Endothelial cell (in vitro differentiated cells): ENCODE data around the gene HS6ST3. TPM values are rescaled to one million over a fixed set of nuclear protein-coding genes. Genes with fewer than 3 reads are reported as not detected.
A peak's percentile ranks its signal among the peaks of the same experiment; 100 is the strongest.

ENCODE experiments used
- DNase-seq: peaks from one replicate; pipeline ENCODE4 v3.0.0; 2021; ENCODE audit warnings: low spot score
- H3K27ac Mint-ChIP-seq: one replicate; pipeline ENCODE4 v1.8.0; 2021; ENCODE audit warnings: mixed read lengths, inconsistent platforms; ENCODE audit not compliant: unreplicated experiment
- H3K27me3 Mint-ChIP-seq: one replicate; pipeline ENCODE4 v1.8.0; 2021; ENCODE audit warnings: mild to moderate bottlenecking, moderate library complexity, mixed read lengths, inconsistent platforms; ENCODE audit not compliant: unreplicated experiment
- H3K36me3 Mint-ChIP-seq: one replicate; pipeline ENCODE4 v1.8.0; 2021; ENCODE audit warnings: mild to moderate bottlenecking, low read depth, mixed read lengths, inconsistent platforms; ENCODE audit not compliant: unreplicated experiment
- H3K4me1 Mint-ChIP-seq: one replicate; pipeline ENCODE4 v1.8.0; 2021; ENCODE audit warnings: mild to moderate bottlenecking, mixed read lengths, inconsistent platforms; ENCODE audit not compliant: unreplicated experiment
- H3K4me3 Mint-ChIP-seq: one replicate; pipeline ENCODE4 v1.8.0; 2021; ENCODE audit warnings: mild to moderate bottlenecking, mixed read lengths, inconsistent platforms; ENCODE audit not compliant: unreplicated experiment
- H3K9me3 Mint-ChIP-seq: one replicate; pipeline ENCODE4 v1.8.0; 2021; ENCODE audit warnings: mixed read lengths, inconsistent platforms; ENCODE audit not compliant: unreplicated experiment
- total RNA-seq: library from RNA; stranded (reverse); fragmentation: NEBNext Ultra II Directional; extraction: Animal tissue kit (Norgen Biotek cat#: 25700); gene quantifications from one replicate; pipeline ENCODE4 v1.2.1, GENCODE V29; 2021; ENCODE audit not compliant: unreplicated experiment
- TF ChIP-seq, protein P1 (sequence below): fragments of 200-600 bp; sonication (generic); IDR thresholded peaks from one replicate; pipeline ENCODE4 v1.5.0; 2021; ENCODE audit warnings: antibody characterized with exemption; ENCODE audit not compliant: unreplicated experiment

The HS6ST3 gene
- total RNA-seq, 1 donor from 2014 or later = 1.9 TPM

DNA sequence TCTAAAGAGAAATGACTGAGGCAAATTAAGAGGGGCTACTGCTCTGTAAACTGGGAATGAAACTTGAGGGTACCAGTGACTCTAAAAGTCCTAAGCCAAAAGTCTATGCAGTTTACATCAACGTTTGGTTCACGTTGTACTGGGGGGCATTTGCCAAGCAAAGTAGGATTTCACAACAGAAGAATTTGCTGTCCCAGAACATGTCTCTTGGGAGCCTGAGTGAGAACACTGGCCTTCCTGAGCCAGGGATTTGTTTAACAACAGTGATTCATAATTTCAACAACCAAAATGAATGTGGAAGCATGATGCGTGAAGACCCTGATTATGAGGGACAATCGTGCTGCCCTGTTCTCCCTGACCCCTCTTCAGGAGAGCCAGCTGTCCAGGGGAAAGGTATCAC, 726.4 kb downstream of the HS6ST3 start:
- Mint-ChIP-seq H3K4me1 (peaks cover 2% of the 10 kb centered on the region), H3K27ac (no peak overlapping the region), H3K27me3 (no peaks in the 10 kb centered on the region), H3K9me3 (no peaks in the 10 kb centered on the region), H3K36me3 (no peaks in the 10 kb centered on the region), H3K4me3 (no peak overlapping the region)
- no peak for DNase-seq
- TF ChIP-seq, protein P1, sequence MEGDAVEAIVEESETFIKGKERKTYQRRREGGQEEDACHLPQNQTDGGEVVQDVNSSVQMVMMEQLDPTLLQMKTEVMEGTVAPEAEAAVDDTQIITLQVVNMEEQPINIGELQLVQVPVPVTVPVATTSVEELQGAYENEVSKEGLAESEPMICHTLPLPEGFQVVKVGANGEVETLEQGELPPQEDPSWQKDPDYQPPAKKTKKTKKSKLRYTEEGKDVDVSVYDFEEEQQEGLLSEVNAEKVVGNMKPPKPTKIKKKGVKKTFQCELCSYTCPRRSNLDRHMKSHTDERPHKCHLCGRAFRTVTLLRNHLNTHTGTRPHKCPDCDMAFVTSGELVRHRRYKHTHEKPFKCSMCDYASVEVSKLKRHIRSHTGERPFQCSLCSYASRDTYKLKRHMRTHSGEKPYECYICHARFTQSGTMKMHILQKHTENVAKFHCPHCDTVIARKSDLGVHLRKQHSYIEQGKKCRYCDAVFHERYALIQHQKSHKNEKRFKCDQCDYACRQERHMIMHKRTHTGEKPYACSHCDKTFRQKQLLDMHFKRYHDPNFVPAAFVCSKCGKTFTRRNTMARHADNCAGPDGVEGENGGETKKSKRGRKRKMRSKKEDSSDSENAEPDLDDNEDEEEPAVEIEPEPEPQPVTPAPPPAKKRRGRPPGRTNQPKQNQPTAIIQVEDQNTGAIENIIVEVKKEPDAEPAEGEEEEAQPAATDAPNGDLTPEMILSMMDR = no peak

DNA sequence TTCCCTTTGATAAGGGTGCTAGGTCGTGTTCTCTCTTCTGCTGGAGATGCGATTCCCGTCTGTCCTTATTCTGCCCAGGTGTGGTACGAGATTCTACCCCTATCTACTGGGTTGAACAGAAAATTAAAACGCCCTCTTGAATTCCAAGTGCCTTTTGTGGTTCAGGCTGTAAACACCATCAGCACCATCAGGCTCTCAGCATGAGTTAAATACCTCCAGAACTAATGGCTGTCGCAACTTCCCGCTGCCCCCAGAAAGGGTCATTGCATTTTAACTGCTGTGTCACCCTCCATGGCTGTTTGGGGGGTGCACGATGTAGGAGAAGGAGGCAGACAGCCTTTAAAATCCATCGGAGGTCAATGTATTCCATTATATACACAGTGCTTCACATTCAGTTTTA, 727.0 kb downstream of the HS6ST3 start:
- DNase-seq = no peak
- H3K4me1 Mint-ChIP-seq = peaks cover 2% of the 10 kb centered on the region
- no peaks in the 10 kb centered on the region for H3K9me3 Mint-ChIP-seq
- no peaks in the 10 kb centered on the region for H3K27me3 Mint-ChIP-seq
- H3K36me3 Mint-ChIP-seq = no peaks in the 10 kb centered on the region
- TF ChIP-seq, protein P1 = no peak
- H3K27ac Mint-ChIP-seq = no peak overlapping the region
- no peak overlapping the region for H3K4me3 Mint-ChIP-seq

DNA sequence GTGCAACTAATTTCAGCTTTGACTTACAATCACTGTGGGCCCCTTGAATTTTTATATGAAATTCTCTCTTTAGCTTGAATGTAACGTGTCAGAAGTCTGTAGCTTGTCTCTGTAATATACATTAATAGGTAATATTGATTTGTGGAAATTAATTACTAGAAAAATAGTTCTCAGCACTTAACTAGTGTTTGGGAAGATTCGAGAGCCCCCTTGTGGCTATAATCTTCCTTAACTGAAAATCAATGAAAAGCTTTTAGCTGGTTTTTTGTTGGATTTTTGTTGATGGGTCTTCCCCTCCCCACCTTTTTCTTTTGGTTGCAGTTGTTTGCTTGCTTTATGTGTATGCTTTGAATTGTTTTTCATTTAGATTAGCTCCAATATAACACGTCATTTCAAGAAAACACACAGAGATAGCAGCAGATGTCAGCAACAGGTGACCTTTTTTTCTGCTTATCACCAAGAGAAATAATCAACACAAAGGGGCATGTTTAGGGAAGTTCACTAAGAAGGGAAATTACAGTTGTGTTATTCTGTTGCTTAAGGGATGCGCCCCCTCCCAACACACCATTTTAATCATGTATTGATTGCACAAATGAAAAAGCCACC, 727.5 kb downstream of the HS6ST3 start:
- peak; percentile 9 for DNase-seq
- TF ChIP-seq, protein P1 = peak; percentile 75
- H3K9me3 Mint-ChIP-seq = no peaks in the 10 kb centered on the region
- no peak overlapping the region for H3K27ac Mint-ChIP-seq
- H3K36me3 Mint-ChIP-seq = no peaks in the 10 kb centered on the region
- peaks cover 2% of the 10 kb centered on the region for H3K4me1 Mint-ChIP-seq
- H3K4me3 Mint-ChIP-seq = no peak overlapping the region
- no peaks in the 10 kb centered on the region for H3K27me3 Mint-ChIP-seq

DNA sequence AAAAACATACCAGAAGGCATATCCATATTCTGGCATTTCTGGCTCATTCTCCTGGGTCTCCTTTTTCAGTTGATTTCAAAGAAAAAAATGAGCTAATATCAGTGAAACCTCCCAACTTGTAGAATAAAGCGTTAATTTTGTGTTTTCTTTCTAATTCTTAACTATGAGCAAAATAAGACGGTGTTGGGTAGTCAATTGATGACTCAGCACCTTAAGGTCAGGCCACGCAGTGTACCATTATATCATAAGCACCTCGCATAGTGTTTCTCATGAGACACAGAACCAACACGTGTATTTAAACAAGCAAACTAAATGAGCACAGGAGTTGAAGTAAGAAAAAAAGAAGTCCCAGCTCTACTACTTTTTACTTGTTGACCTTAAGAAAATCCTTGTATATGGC, 729.5 kb downstream of the HS6ST3 start:
- TF ChIP-seq, protein P1 = no peak
- H3K27ac Mint-ChIP-seq = no peak overlapping the region
- H3K36me3 Mint-ChIP-seq = no peaks in the 10 kb centered on the region
- no peak overlapping the region for H3K4me3 Mint-ChIP-seq
- H3K27me3 Mint-ChIP-seq = no peaks in the 10 kb centered on the region
- peaks cover 2% of the 10 kb centered on the region for H3K4me1 Mint-ChIP-seq
- no peaks in the 10 kb centered on the region for H3K9me3 Mint-ChIP-seq
- no peak for DNase-seq

DNA sequence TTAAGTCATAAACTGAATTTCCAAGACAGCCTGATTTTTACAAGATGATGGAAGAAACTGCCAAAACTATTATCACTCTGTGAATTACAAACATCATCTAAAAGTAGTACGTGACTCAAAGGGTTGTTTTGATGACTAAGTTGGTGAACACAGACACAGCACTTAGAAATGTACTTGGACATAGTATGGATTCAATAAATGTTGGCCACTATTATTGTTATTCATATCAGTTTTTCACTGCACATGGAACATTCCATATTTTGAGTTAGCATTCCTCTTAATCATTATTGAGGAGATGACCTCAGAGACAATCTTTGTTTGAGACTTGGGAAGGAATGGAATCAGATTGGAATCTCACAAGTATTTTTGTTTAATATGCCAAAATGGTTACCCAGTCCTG, 731.5 kb downstream of the HS6ST3 start:
- no peak overlapping the region for H3K27ac Mint-ChIP-seq
- H3K4me1 Mint-ChIP-seq = peaks cover 2% of the 10 kb centered on the region
- no peaks in the 10 kb centered on the region for H3K36me3 Mint-ChIP-seq
- no peak for DNase-seq
- TF ChIP-seq, protein P1 = no peak
- no peak overlapping the region for H3K4me3 Mint-ChIP-seq
- no peaks in the 10 kb centered on the region for H3K9me3 Mint-ChIP-seq
- H3K27me3 Mint-ChIP-seq = no peaks in the 10 kb centered on the region
